T-cell (primary cell): ENCODE data around the gene CACNA1F. TPM values are rescaled to one million over a fixed set of nuclear protein-coding genes. Genes with fewer than 3 reads are reported as not detected.
A peak's percentile ranks its signal among the peaks of the same experiment; 100 is the strongest.

Experiments used
- ATAC-seq, 4 experiments: fragments of 200-7000 bp in 3 of 4; fragments of 150-1000 bp in 1 of 4; cut with Tn5 transposase; replicated peaks in 1 of 4; 1 replicate in 3 of 4; 2 replicates in 1 of 4; pipeline ENCODE4 v1.10.0; 2021; ENCODE audit warnings: moderate library complexity in 3 of 4, mild to moderate bottlenecking in 2 of 4, moderate number of reproducible peaks in 1 of 4
- CTCF ChIA-PET, 2 donors: fragments of 300-600 bp; sonication (Branson Sonifier 250); formaldehyde crosslinking; loops; one replicate each; lab custom pipeline; 2022; ENCODE audit warnings: antibody characterized with exemption in 2 of 2; lab: Charles Lee
- POLR2A ChIA-PET, 2 donors: fragments of 300-600 bp; sonication (Branson Sonifier 250); formaldehyde crosslinking; loops; one replicate each; lab custom pipeline; 2022; ENCODE audit warnings: antibody characterized with exemption in 2 of 2; lab: Charles Lee
- DNase-seq, 35 experiments: peaks; one replicate each; pipeline versions ENCODE4 v3.0.0 to v3.0.0-alpha.2; 2013 to 2023
- H3K27ac ChIP-seq: one replicate; pipeline ENCODE4 v1.5.1; 2013; ENCODE audit warnings: low read length
- H3K27me3 ChIP-seq, 2 experiments: replicated peaks in 1 of 2; 1 replicate in 1 of 2; 2 replicates in 1 of 2; pipeline versions ENCODE4 v1.6.1 to v1.7.0; 2013; ENCODE audit warnings: low read length in 1 of 2, mixed read lengths in 1 of 2; ENCODE audit not compliant: control insufficient read depth in 2 of 2, insufficient read depth in 2 of 2; ENCODE audit errors: extremely low read depth in 1 of 2
- H3K36me3 ChIP-seq, 2 donors: 1 replicate in 1 of 2; 2 replicates in 1 of 2; pipeline versions ENCODE4 v1.6.1 to v1.7.0; 2013; ENCODE audit warnings: low read length in 1 of 2; ENCODE audit not compliant: control insufficient read depth in 2 of 2, insufficient read depth in 1 of 2; ENCODE audit errors: extremely low read depth in 1 of 2
- H3K4me1 ChIP-seq, 2 experiments: 1 replicate in 1 of 2; 2 replicates in 1 of 2; pipeline versions ENCODE4 v1.6.1 to v1.7.0; 2013; ENCODE audit warnings: low read length in 2 of 2, mixed read lengths in 1 of 2; ENCODE audit not compliant: insufficient read depth in 2 of 2, control insufficient read depth in 1 of 2; ENCODE audit errors: extremely low read depth in 1 of 2
- H3K4me3 ChIP-seq, 2 donors: 1 replicate in 1 of 2; 2 replicates in 1 of 2; pipeline versions ENCODE4 v1.5.1 to v1.7.0; 2013; ENCODE audit warnings: mild to moderate bottlenecking in 2 of 2, low read length in 1 of 2, moderate library complexity in 1 of 2; ENCODE audit not compliant: control insufficient read depth in 1 of 2; ENCODE audit errors: extremely low read depth in 1 of 2
- H3K9me3 ChIP-seq: 2 replicates; pipeline ENCODE4 v1.7.0; 2013
- H3K27ac Mint-ChIP-seq, 2 donors: one replicate each; pipeline ENCODE4 v1.8.0; 2020 to 2021; ENCODE audit warnings: mild to moderate bottlenecking in 2 of 2, mixed read lengths in 2 of 2
- H3K27me3 Mint-ChIP-seq, 2 donors: one replicate each; pipeline ENCODE4 v1.8.0; 2021 to 2022; ENCODE audit warnings: mixed read lengths in 2 of 2
- H3K36me3 Mint-ChIP-seq: one replicate; pipeline ENCODE4 v1.8.0; 2021; ENCODE audit warnings: mixed read lengths
- H3K4me1 Mint-ChIP-seq, 3 donors: one replicate each; pipeline ENCODE4 v1.8.0; 2020 to 2022; ENCODE audit warnings: mixed read lengths in 3 of 3, mild to moderate bottlenecking in 1 of 3
- H3K4me3 Mint-ChIP-seq, 3 donors: one replicate each; pipeline ENCODE4 v1.8.0; 2020 to 2022; ENCODE audit warnings: mild to moderate bottlenecking in 3 of 3, mixed read lengths in 3 of 3, moderate library complexity in 3 of 3
- H3K9me3 Mint-ChIP-seq, 3 donors: one replicate each; pipeline ENCODE4 v1.8.0; 2020 to 2022; ENCODE audit warnings: mixed read lengths in 3 of 3
- WGBS: methylation state at CpG from one replicate; pipeline ENCODE4 v1.1.5; 2013; ENCODE audit warnings: missing lambda C conversion rate; ENCODE audit not compliant: insufficient coverage; 5-methylcytosine and 5-hydroxymethylcytosine counted together
- total RNA-seq, 35 experiments: library from RNA in 6 of 35; stranded (reverse) in 6 of 35; fragments of 120-200 nt in 1 of 35; gene quantifications; one replicate each; pipeline versions ENCODE4 v1.2.1 to v1.2.4 and lab custom pipeline; 2013 to 2026

The CACNA1F gene
- total RNA-seq, 5 donors from 2014 or later (not counting 1 experiment from before 2014, with no cell fraction given): 1.4 to 1.9 (median 1.6) TPM

DNA sequence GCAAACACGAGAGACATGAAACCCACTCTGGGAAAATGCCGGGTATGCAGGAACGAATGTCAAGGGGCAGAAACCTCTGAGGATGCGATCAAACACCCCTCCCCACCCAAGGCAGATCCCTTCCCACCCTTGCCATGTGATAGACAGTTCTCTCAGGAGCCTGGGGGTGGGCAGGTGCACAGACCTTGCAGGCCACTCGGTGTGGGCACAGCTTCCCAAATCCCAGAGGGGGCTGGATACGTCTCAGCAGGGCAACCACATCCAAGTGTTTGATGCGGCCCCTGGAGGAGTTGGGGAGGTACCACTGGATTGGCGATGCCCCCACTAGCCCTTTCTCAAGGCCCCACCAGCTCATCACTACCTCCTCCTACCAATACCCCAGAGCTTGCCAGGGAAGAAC lies 22.7 kb downstream of the CACNA1F start:
- Mint-ChIP-seq H3K27me3 (no peaks in the 10 kb centered on the region), H3K4me3 (no peak overlapping the region), H3K9me3 (peaks cover 0 to 8% (median 0%) of the 10 kb centered on the region in 3 donors), H3K36me3 (no peaks in the 10 kb centered on the region), H3K27ac (no peak overlapping the region), H3K4me1 (no peaks in the 10 kb centered on the region)
- Histone ChIP-seq H3K36me3 (no peaks in the 10 kb centered on the region), H3K27ac (no peak overlapping the region), H3K27me3 (peaks cover 0 to 16% of the 10 kb centered on the region in 2 experiments), H3K4me1 (peaks cover 0 to 2% of the 10 kb centered on the region in 2 experiments), H3K9me3 (no peaks in the 10 kb centered on the region), H3K4me3 (no peak overlapping the region)
- no peak for DNase-seq
- no peak for ATAC-seq
- CTCF ChIA-PET: no interaction called here
- WGBS: no CpG with 5 or more reads among the region's 8 CpGs
- POLR2A ChIA-PET: no interaction called here

DNA sequence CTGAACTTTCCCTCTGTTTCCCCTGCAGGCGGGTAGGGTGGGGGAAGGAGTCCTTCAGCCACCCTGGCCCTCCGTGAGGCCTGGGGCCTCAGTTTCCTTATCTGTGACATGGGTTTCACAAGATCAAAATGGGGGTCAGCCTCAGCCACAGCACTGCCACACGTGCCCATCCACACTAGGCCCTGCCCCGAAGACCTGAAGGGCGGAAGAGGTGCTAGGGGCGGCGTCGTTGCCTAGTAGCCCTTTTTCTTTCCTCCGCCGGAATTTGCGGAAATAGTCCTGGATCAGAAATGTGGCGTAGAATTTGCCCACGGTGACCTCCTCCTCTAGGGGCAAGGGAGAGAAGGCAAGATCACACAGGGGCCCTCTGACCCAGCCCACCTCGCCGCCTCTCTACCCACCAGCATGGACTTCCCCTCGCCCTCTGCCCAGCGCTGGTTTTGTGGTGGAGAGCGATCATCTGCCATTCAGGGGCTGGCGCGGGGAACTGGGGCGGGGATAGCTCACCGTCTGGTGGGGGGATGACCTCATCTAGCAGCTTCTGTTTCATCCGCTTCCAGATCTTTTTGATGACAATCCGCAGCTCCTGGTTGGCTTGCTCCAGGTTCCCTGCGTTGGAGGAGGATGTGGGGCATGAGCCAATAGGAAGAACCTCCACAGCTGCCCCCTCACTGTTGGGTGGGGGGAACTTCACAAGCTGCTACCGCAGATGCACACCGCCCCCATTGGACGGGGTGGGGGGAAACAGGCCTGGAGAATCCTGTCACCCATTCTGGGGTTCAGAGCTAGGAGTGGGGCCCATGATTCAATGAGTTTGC lies 23.5 kb downstream of the CACNA1F start:
- Mint-ChIP-seq H3K4me3 (no peak overlapping the region), H3K4me1 (no peaks in the 10 kb centered on the region), H3K27me3 (no peaks in the 10 kb centered on the region), H3K9me3 (peaks cover 0 to 8% (median 0%) of the 10 kb centered on the region in 3 donors), H3K36me3 (no peaks in the 10 kb centered on the region), H3K27ac (no peak overlapping the region)
- WGBS: 28% methylated on average over 5 of the region's 28 CpGs
- peaks cover 0 to 2% of the 10 kb centered on the region in 2 experiments for H3K4me1 ChIP-seq
- CTCF ChIA-PET: no interaction called here
- POLR2A ChIA-PET: no interaction called here
- H3K27ac ChIP-seq: no peak overlapping the region
- no peak overlapping the region for H3K4me3 ChIP-seq
- no peaks in the 10 kb centered on the region for H3K36me3 ChIP-seq
- no peak for DNase-seq
- H3K9me3 ChIP-seq: no peaks in the 10 kb centered on the region
- peak in 1 of 4 experiments; percentile 39 for ATAC-seq
- H3K27me3 ChIP-seq: peaks cover 0 to 16% of the 10 kb centered on the region in 2 experiments

DNA sequence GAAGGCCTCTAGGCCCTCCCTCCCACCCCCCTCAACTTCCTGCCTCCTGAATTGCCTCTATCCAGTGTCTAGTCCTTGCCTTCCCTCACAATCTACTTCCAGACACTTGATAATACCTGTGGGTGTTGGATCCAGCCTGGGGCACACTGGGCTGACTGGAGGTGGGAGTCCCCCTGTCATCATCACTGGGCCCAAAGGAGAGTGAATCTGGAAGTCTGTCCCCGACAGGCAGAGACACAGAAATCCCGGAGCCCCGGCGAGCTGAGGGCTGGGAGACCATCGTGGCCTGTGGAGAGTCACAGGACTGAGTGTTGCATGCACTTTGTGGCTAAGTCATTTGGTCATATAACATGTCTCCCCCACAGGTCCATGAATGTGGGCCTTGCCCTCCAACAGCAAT lies 24.7 kb downstream of the CACNA1F start:
- no peaks in the 10 kb centered on the region for H3K36me3 ChIP-seq
- Mint-ChIP-seq H3K9me3 (peaks cover 0 to 7% (median 0%) of the 10 kb centered on the region in 3 donors), H3K4me3 (no peak overlapping the region), H3K36me3 (peaks cover 3% of the 10 kb centered on the region), H3K27ac (no peak overlapping the region), H3K4me1 (no peaks in the 10 kb centered on the region), H3K27me3 (no peaks in the 10 kb centered on the region)
- H3K4me3 ChIP-seq: no peak overlapping the region
- DNase-seq: no peak
- H3K27ac ChIP-seq: no peak overlapping the region
- H3K27me3 ChIP-seq: peaks cover 0 to 16% of the 10 kb centered on the region in 2 experiments
- WGBS: no CpG with 5 or more reads among the region's 5 CpGs
- H3K4me1 ChIP-seq: peaks cover 0 to 2% of the 10 kb centered on the region in 2 experiments
- ATAC-seq: no peak
- ChIA-PET CTCF (interaction anchor here in 1 of 2 donors (0.7 kb wide), 1 partner anchor 421 kb away, joined by 3 read pairs; no protein-coding TSS in a partner anchor), POLR2A (interaction anchor here in 1 of 2 donors (0.7 kb wide), 1 partner anchor 40 kb away, joined by 3 read pairs; no protein-coding TSS in a partner anchor)
- no peaks in the 10 kb centered on the region for H3K9me3 ChIP-seq

DNA sequence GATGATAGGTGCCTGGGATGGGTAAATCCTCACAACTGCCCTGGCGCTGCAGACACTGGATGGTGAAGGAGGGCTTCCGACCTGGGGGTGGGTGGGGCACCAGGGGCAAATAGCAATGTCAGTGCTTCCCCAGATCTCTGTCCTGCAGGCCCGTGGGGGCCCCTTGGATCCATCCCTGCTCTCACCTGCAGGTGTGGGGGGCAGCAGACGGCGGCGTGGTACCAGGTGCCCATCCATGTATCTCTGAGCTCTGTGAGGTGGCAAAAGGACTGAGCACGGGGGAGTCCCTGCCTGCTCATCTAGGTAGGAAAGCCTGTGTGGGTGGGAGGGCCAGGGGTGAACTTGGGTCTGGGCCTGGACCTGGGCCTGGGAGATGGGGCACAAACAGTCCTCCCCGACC lies 26.6 kb downstream of the CACNA1F start:
- H3K4me3 Mint-ChIP-seq: no peak overlapping the region
- H3K36me3 ChIP-seq: no peaks in the 10 kb centered on the region
- DNase-seq: no peak
- H3K9me3 ChIP-seq: no peaks in the 10 kb centered on the region
- H3K27me3 Mint-ChIP-seq: no peaks in the 10 kb centered on the region
- peaks cover 3% of the 10 kb centered on the region for H3K36me3 Mint-ChIP-seq
- ChIA-PET CTCF (no interaction called here), POLR2A (no interaction called here)
- ATAC-seq: no peak
- H3K4me1 ChIP-seq: peaks cover 0 to 2% of the 10 kb centered on the region in 2 experiments
- H3K27ac Mint-ChIP-seq: no peak overlapping the region
- H3K27me3 ChIP-seq: peaks cover 0 to 16% of the 10 kb centered on the region in 2 experiments
- no peak overlapping the region for H3K4me3 ChIP-seq
- H3K4me1 Mint-ChIP-seq: peaks cover 0 to 2% (median 0%) of the 10 kb centered on the region in 3 donors
- H3K27ac ChIP-seq: no peak overlapping the region
- H3K9me3 Mint-ChIP-seq: no peaks in the 10 kb centered on the region
- WGBS: 82% methylated on average over 2 of the region's 8 CpGs

DNA sequence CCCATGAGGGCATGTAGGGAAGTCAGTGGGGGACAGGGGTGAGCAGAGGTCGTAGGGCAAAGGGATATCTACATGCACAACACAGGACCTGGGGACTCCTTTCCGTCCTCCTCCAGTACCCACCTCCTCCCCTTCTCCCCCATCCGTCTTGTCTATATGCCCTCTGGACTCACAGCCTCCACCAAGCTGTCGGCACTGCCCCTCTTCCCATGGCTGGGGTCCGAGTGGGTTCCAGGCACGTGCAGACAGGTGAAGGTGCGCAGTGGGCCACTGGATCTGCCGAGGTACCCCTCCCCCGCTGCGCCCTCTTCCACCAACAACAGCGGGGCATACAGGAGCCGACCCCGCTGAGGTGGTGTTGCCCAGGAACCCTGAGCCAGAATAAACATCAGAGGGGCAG lies 27.7 kb downstream of the CACNA1F start:
- ChIA-PET CTCF (no interaction called here), POLR2A (no interaction called here)
- ATAC-seq (no peak), DNase-seq (no peak)
- no peak overlapping the region for H3K4me3 Mint-ChIP-seq
- no peak overlapping the region for H3K27ac Mint-ChIP-seq
- Histone ChIP-seq H3K36me3 (no peaks in the 10 kb centered on the region), H3K27ac (no peak overlapping the region), H3K27me3 (peaks cover 0 to 11% of the 10 kb centered on the region in 2 experiments), H3K4me3 (no peak overlapping the region), H3K9me3 (no peaks in the 10 kb centered on the region), H3K4me1 (peaks cover 1 to 3% of the 10 kb centered on the region in 2 experiments)
- no peaks in the 10 kb centered on the region for H3K9me3 Mint-ChIP-seq
- peaks cover 3% of the 10 kb centered on the region for H3K36me3 Mint-ChIP-seq
- no peaks in the 10 kb centered on the region for H3K27me3 Mint-ChIP-seq
- no CpG with 5 or more reads among the region's 13 CpGs for WGBS
- H3K4me1 Mint-ChIP-seq: peaks cover 3 to 5% (median 5%) of the 10 kb centered on the region in 3 donors

DNA sequence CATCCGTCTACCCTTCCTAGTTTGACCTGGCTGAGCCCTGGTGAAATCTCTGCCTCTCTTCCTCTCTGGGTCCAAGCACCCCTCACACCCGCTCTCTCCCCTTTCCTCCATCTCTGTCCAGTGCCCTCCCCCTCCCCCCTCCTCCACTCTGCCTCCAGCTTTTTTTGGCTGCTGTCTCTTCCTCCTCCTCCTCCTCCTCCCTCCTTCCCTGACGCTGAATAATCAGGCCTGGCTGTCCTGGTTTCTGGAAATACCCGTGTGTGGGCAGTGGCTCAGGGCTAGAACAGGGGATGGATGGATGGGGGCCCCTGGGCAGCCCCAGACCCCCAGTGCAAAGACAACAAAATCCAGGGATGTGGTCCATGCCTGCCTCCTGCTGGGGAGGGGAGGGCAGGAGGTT lies 28.4 kb downstream of the CACNA1F start:
- Histone ChIP-seq H3K4me1 (peaks cover 2 to 8% of the 10 kb centered on the region in 2 experiments), H3K36me3 (no peaks in the 10 kb centered on the region), H3K9me3 (no peaks in the 10 kb centered on the region), H3K27ac (no peak overlapping the region), H3K27me3 (peaks cover 0 to 5% of the 10 kb centered on the region in 2 experiments), H3K4me3 (no peak overlapping the region)
- WGBS: no CpG with 5 or more reads among the region's 4 CpGs
- no peaks in the 10 kb centered on the region for H3K27me3 Mint-ChIP-seq
- H3K27ac Mint-ChIP-seq: no peak overlapping the region
- no peaks in the 10 kb centered on the region for H3K9me3 Mint-ChIP-seq
- no peak for ATAC-seq
- H3K36me3 Mint-ChIP-seq: peaks cover 3% of the 10 kb centered on the region
- peaks cover 3 to 6% (median 6%) of the 10 kb centered on the region in 3 donors for H3K4me1 Mint-ChIP-seq
- CTCF ChIA-PET: no interaction called here
- DNase-seq: no peak
- H3K4me3 Mint-ChIP-seq: no peak overlapping the region
- POLR2A ChIA-PET: no interaction called here
